GM12891 (cell line): ENCODE results near the gene AIMP1.

Experiments
- PAX5 ChIP-seq: IDR thresholded peaks from 2 replicates; pipeline ENCODE4 v1.6.1; 2011; ENCODE audit warnings: low read length, moderate library complexity, mild to moderate bottlenecking; ENCODE audit not compliant: insufficient read depth, severe bottlenecking
- POLR2A ChIP-seq: IDR thresholded peaks from 2 replicates; pipeline ENCODE4 v1.6.1; 2011; ENCODE audit warnings: low read depth, low read length, control low read depth
- POLR2AphosphoS5 ChIP-seq: IDR thresholded peaks from 2 replicates; pipeline ENCODE4 v1.6.1; 2011; ENCODE audit warnings: low read depth, low read length, control low read depth
- SPI1 ChIP-seq: IDR thresholded peaks from 2 replicates; pipeline ENCODE4 v1.6.1; 2011; ENCODE audit warnings: low read depth, low read length, control low read depth
- TAF1 ChIP-seq: IDR thresholded peaks from 2 replicates; pipeline ENCODE4 v1.6.1; 2011; ENCODE audit warnings: low read depth, low read length, control low read depth

GRCh38 chr4:106362086-106362825 is 45.9 kb downstream of the AIMP1 start:
- TF ChIP-seq POLR2A (no peak), POLR2AphosphoS5 (no peak), SPI1 (no peak), TAF1 (no peak), PAX5 (no peak)
